ENCODE measurements around the gene GRIN2A.
"Not testable (repeated sequence)": the region's sequence is repeated elsewhere in the genome, so short reads cannot be mapped to it uniquely, and the experiment has no call there.

GRIN2A gene

DNA sequence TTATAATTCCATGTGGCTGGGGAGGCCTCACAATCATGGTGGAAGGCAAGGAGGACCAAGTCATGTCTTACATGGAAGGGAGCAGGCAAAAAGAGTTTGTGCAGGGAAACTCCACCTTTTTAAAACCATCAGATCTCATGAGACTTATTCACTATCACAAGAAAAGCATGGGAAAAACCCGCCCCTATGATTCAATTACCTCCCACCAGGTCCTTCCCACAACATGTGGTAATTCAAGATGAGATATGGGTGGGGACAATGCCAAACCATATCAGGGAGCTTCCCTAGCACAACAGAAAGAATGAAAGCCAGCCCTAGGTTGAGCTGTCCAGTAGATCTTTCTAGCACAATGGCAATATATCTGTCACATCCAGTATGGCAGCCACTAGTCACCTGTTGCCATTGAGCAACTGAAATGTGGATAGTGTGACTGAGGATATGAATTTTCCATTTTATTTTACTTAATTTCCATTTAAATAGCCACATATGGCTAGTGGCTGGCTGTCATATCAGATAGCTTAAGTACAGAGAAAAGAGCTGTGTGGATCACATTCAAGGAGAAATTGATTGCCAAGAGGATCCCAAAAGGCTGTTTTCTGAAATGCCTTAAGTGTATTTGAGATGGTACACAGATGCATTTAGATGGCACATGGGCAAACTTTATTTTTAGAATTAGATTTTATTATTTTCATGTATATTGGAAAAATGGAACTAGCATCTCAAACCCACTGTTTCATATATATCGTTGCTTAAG, 273.0 kb downstream of the GRIN2A start:
- DNase-seq: no peak

DNA sequence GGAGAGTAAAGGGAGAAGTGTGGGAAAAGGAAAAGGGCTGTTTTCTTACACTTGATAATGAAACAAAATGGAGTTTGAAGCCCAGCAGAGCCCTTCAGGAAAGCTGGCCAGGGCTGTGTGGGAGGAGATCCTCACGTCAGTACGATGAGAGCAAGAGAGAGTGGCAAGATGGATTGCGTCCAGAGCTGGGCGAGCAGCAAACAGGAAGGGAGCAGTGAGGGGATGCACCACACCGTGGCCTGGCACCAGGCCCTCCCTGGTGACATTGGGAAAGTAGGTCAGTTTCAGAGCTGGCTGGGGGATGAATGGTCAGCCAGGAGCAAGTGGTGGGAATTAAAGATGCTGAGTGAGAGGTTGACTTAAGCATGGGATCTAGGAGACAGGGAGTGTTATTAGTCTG, 273.6 kb downstream of the GRIN2A start:
- DNase-seq: no peak

DNA sequence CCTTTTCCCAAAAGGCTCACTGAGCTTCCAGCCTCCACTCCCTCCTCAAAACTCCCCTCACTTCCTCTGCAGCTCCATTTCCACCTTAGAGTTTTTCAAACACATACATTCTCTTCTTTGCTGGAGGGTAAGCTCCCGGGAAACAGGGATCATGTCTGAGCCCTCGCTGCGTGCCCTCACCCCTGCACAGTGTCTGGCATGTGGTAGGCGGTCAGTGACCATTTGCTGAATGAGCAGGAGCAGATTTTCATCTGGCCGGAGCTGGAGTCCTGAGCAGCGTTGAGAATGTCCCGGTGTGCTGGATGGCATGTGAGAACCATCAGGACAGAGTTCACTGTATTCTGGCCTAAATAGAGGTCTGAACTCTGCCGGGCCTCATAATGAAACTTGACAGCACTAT, 274.5 kb downstream of the GRIN2A start:
- DNase-seq: no peak

DNA sequence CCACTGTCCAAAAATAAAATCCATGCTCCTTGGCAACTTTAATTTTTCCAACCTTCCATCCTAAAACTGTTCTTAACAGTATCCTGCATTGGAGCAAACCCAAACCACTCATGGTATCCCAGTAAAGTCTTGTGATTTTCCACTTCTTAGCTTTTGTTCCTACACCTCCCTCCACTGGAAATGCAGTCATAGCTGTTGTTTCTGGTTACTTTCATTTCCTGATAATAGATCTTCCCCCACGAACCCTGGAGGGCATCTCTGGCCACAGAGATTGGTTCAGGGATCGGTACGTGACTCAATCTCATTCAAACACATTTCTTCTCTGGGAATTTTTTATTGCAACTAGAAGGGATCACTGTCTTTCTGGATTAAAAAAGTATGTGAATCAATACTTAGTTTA, 276.0 kb downstream of the GRIN2A start:
- no peak for DNase-seq

DNA sequence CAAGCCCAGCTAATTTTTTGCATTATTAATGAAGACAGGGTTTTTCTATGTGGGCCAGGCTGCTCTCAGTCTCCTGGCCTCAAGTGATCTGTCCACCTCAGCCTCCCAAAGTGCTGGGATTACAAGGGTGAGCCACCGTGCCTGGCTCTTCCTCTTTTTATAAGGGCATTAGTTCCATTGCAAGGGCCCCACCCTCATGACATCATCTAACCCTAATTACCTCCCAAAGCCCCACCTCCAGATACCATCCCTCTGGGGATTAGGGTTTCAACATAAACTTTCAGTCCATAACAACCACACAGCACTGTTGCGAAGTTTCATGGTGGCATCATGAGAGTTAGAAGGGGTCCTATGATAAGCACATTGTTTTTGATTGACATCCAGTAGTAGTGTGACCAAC, 277.7 kb downstream of the GRIN2A start:
- DNase-seq: no peak

DNA sequence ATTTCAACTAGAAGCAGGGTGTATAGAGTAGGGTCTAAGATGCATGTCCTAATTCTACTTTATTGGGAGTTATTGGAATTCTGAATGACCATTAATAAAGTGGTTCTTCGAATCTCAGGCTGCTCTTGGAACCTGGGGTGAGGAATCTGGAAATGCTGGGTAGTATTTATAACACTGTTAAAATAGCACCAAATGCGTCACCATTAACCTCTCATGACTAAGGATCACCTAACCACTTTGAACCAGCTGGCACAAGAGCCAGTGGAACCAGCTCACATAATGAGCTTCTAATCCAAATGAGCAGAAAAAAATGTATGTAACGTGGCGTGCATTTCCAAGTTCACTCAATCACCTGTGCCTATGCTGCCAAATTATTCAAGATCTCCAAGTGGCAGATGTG, 281.7 kb downstream of the GRIN2A start:
- DNase-seq: no peak

DNA sequence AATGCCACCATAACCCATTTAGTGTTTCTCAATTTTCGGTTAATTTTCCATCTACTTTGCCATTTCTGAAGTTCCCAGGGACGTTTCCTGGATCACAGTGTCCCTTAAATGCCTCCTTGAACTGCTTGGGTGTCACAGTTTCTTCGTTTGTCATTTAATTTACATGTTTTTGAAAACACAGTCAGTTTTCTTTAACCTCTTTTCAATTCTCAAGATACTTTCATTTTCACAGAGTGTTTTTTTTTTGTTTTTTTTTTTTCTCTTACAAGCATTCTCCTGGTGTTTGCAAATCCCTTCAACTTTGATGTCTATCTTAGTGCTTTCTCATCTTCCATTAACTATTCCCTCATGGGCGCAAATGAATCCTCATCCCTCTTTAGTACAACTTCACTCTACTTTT, 283.7 kb downstream of the GRIN2A start:
- DNase-seq: no peak

DNA sequence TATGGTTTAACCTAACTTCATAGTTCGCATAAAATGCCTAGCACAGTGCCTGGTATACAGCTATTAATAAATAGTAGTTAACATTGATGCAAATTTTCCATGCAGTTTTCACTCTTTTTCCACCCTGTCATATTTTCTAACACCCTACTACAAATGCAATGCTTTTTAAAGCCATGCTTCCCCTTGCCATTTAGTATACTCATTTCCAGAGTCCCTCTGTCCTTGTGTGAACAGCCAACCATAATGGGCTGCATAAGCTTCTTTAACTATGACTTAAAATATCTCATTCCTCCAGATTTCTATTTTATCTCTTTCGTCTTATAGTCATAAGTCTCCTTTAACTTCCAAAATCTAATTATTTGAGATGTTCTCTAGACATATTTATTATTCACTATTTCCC, 284.1 kb downstream of the GRIN2A start:
- no peak for DNase-seq

DNA sequence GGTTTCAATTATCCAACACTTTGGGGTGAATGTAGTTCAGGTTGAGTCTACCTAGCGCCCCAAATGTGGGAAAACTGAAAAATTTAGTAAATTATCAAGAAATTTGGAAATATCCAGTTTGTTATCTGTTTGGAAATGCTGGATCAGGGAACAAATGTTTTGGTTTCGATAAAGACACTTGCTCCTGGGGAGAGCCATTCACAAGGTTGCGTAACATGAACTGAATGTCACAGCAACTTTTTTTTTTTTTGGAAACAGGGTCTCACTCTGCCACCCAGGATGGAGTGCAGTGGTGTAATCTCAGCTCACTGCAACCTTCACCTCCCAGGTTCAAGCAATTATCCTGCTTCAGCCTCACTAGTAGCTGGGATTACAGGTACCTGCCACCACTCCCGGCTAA, 286.4 kb downstream of the GRIN2A start:
- no peak for DNase-seq

DNA sequence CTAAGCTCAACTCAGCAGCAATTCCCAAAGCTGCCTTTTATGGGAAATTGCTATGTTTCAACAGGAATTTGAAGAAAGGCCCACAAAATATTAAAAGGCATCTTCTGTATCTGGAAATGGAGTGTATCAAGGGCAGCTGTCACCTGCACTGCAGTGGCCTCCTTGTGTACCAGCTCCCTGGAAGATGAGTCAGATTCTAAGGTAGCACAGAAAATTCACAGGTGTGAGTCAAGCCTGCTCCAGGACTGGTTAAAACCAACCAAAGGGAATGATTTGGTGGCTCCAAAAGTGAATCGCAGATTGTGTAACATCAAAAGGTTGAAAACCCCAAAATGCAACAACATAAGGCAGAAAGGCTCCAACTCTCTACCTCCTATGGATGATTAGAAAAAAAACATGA, 296.4 kb downstream of the GRIN2A start:
- no peak for DNase-seq

DNA sequence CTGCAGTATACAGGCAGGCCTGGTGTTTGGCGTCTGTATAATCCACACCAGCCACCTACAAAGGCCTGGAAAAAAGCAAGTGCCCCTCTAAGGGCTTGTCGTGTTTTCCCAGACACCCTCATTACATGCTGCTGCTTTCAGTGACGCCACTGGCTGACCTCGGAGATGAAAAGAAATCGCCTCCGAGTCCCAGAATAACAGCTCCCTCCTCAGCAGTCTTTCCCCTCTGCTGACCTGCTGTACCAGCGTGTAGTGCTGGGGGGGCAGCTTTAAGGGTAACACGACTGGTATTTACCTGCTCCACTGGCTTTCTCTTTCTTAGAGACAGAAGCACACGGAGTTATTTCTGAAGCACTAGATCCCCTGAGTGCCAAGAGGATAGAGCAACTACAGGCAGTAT, 296.8 kb downstream of the GRIN2A start:
- no peak for DNase-seq

DNA sequence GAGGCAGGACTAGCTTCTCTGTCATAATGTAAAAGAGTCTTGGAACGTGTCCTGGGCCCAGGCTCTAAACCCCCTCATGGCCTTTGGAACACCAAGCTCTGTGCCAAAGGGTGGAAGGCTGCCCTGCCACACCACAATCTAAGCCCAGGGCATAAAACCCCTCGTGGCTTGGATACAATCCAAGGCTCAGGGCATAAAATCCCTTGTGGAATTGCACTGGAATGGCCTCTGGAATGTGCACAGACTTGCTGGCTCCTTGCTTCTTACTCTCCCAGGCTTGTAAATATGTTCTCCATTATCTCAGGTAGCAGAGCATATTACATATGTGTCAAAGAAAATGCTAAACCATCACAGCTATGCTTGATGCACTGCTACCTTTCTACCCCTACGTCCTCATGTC, 306.2 kb downstream of the GRIN2A start:
- not testable (repeated sequence) for DNase-seq

DNA sequence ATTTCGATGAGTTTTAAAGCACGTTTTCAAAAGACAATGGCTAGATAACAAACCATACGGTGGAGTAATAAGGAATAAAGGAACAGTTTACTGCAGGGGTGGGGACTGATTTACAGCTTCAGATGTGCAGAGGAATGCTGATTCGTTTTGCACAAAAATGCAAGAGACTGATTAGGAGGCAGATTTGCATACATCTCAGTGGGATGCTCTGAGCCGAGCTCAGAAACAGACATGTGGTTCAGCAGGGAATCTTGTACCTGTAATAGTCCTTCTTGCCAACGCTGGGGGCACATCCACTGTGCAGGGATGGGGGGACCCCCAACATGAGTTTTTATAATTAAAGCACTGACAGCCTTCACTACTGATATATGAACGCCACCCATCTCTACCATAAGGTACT, 308.0 kb downstream of the GRIN2A start:
- no peak for DNase-seq

DNA sequence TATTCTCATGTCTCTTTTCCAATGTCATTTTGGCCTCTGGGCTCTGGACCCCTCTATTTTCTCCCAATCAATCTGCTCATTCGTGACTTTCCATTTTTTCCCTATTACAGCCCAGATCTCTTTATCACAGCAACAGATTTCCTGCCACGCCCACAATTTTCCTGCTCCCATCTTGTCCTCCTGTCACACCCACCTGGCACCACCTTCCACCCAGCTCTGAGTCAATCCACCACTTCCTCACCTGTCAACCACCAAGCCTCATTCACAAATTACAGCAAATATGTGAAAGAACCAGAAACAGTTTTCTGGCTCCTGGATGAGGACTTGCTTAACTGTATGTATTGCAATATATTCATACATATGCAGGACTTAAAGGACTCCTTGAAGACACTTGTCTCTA, 311.3 kb downstream of the GRIN2A start:
- DNase-seq: no peak

DNA sequence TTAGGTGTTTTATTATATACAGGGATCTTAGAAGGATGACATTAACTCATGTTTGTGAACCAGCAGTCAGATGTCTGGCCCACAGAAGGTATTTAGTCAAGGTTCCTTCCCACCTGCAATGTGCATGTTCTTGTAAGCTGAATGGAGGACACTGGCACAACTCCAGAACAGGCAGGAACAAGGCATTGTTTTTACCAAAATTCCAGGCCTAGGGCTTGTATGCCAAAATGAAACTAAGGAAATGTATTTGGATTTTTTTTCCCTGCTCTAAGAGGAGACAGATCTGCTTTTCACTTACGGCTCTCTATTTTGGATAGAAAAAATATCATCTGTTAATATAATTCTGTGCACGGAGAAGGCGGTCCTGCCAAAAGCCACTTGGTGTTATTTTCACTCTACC, 312.5 kb downstream of the GRIN2A start:
- no peak for DNase-seq

DNA sequence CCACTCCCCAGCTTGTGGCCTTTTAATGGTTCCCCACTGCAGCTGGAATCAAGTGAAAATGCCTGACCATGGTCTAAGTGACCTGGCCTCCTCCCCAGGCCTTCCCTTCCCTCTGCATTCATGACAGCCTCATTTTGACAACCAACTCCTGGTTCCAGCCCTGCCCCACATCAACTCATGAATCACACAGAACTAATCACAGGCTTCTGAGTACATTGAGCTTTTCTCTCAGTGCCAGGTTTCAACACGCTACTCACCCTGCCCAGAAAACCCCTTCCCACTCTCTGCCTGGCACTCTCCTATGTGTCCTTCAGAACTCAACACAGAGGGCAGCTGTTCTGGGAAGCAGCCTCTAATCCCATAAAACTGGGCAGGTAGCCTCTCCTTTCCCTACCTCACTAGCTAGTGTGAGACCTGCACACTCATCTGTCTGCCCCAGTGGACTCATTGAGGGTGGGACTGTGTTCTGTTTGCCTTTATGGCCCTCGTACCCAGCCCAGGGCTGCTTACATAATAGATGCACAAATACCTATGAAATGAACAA, 313.6 kb downstream of the GRIN2A start:
- no peak for DNase-seq

DNA sequence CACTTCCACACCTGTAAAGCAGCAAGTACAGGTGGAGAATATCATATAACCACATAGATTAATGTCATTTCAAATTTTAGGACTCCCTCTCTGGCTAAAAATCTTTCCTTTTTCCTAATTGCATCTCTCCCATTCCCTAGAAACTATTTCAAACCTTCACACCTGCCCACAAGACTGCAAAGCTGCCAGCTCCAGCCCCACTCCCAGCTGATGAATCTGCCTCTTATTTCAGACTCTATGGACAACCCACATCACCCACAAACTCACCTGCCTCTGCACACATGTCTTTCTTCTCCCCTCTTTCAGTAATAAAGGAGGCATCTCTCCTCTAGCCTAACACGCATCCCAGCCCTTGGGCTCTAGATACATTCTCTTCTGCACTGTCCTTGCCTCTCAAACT, 315.1 kb downstream of the GRIN2A start:
- no peak for DNase-seq

DNA sequence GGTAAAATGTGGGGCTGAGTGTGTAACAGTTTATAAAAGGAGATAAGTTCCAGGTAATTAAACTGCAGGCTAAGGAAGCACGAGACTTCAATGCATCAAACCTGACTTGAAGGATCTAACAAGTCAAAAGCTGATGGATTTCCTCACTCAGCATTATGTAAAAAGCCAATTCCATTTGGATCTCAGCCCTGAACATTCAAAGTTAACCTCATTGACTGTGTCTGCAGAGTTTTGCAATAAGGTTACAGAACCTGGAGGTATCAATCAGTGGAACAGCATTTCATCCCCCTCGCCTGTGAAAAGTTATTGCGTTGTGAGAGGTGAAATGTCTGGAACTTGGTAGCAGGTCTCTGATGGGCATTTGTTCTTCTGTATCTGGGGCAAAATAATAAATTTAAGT, 317.8 kb downstream of the GRIN2A start:
- no peak for DNase-seq

DNA sequence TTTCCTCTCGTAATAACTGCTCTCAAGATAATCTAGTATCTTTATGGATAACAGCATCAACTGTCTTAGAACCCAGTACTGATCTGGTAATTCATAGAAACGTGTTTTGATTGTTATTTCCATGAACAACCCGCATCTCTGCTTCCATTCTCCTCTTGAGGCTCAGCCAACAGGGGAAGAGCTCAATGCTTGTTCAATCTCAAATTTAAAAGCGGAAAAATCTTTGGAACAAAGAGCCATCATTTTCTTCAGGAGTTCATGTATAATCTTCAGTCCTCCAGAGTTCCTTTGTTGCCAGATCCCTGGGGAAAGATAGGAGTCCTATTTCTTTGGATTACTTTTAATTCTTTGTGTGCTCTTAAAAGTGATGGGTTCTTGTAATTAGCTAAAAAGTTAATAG, 319.9 kb downstream of the GRIN2A start:
- no peak for DNase-seq

DNA sequence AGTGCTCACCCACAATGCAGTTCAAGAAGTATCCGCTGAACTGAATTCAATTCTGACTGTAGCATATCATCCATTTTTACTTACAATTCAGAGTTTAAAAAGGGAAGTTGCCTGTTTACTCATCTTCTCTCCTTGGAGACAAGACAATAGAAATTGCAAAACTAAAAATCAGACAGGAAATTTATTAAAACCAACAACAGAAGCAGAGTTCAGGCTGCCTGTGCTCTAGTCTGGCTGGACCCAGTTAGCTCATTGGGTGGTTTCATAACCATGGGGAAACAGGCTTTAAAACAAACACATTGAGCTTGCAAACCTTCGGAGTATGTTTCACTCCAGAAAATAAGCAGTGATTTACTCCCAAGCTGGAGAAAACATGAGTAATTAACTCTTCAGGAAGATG, 321.4 kb downstream of the GRIN2A start:
- DNase-seq: no peak

DNA sequence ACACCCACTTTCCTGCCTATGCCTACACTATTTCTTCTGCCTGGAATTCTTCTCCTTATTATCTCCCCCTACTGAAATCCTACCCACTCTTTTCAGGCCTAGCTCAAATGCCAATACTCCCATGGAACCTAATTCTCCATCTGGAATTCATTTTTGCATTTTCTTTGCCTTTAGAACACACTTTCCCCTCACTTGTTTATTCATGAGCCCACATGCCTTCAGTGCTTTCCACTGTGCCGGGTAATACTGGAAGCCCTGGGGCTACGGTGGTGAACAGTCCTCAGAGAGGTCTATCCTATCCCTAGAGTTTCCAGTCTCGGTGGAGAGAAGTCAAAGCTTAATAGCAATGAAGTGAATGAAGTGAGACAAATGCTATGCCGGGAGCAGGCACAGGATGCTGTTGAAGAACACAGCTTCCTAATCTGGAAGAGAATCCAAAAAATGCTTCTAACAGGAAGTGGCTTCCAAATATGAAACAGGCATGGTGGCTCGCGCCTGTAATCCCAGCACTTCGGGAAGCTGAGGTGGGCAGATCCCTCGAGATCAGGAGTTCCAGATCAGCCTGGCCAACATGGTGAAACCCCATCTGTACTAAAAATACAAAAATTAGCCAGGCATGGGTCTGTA, 322.4 kb downstream of the GRIN2A start:
- no peak for DNase-seq

DNA sequence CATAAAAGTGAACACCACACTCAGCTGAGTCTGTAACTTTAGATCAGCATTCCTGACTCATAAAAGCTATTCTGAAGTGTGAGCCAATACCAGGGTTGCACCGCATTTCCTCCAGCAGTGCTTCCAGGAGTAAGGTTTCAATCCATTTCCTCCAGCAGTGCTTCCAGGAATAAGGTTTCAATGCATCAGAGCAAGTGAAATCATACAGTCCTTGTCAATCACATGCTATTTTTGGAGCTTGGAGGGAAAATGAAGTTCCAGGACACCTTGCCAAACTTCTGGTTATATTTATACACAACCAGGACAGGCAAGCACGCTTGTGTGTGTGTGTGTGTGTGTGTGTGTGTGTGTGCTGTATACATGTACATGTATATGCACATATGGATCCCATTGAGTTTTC, 327.6 kb downstream of the GRIN2A start:
- DNase-seq: no peak

DNA sequence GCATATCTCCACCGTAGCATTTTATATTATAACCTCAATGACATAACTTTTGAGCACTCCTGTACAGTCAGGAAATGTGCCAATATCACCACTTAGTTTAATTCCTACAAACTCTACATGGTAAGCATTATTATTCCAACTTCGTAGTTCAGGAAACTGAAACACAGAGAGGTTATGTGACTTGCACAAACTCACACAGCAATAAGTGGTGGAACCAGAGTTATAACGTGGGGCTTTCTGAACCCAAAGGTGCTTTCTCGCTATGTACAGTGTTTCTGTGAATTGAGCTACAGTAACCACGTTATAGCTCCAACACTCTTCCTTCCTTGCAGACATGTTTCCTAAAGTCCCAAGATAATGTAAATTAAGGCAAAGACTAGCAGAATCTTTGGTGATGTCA, 330.2 kb downstream of the GRIN2A start:
- no peak for DNase-seq

DNA sequence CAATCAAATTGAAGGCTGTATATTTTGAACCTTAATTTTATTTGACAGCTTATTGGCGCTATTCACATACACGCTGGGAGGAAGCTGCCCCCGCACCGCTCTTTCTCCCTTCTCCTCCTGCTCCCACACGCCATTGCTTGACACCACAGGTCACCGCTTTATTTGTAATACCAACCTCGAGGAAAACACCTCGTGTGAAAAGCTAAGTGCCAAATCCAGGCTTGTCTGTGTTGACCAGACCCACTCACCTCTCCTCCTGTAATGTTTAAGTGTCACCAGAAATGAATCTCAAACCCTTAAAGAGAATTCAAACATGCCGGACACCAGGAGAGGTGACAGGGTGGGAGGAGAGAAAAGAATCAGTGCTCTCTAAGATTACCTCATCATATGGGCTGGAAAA, 331.4 kb downstream of the GRIN2A start:
- no peak for DNase-seq

Data from CD4-positive, alpha-beta T cell treated with Interferon alpha-2 for 1 hour (primary cell).